Natural killer cell (primary cell): ENCODE measurements around the gene DIP2A. TPM values are rescaled to one million over a fixed set of nuclear protein-coding genes. Genes with fewer than 3 reads are reported as not detected.

Experiments used
- ATAC-seq, 3 donors: fragments of 150-1000 bp in 2 of 3; fragments of 200-7000 bp in 1 of 3; cut with Tn5 transposase; 1 replicate in 1 of 3; 2 replicates in 2 of 3; pipeline ENCODE4 v1.10.0; 2021; ENCODE audit warnings: mild to moderate bottlenecking in 2 of 3, moderate library complexity in 2 of 3
- DNase-seq, 2 donors: peaks; one replicate each; pipeline versions ENCODE4 v3.0.0 to v3.0.0-alpha.2; 2013 to 2021; ENCODE audit warnings: mixed read lengths in 1 of 2
- H3K27ac ChIP-seq: one replicate; pipeline ENCODE4 v1.5.1; 2013; ENCODE audit warnings: mild to moderate bottlenecking, low read length
- H3K27me3 ChIP-seq: one replicate; pipeline ENCODE4 v1.6.1; 2013; ENCODE audit warnings: low read length; ENCODE audit not compliant: control insufficient read depth, insufficient read depth
- H3K36me3 ChIP-seq: one replicate; pipeline ENCODE4 v1.6.1; 2013; ENCODE audit warnings: low read length; ENCODE audit not compliant: control insufficient read depth, insufficient read depth
- H3K4me1 ChIP-seq: one replicate; pipeline ENCODE4 v1.6.1; 2013; ENCODE audit warnings: low read length; ENCODE audit not compliant: control insufficient read depth, insufficient read depth
- H3K4me3 ChIP-seq: one replicate; pipeline ENCODE4 v1.5.1; 2013; ENCODE audit warnings: low read length
- H3K9me3 ChIP-seq: one replicate; pipeline ENCODE4 v1.6.1; 2013; ENCODE audit warnings: low read length; ENCODE audit not compliant: control insufficient read depth, insufficient read depth
- H3K27ac Mint-ChIP-seq, 2 donors: one replicate each; pipeline ENCODE4 v1.8.0; 2022; ENCODE audit warnings: mild to moderate bottlenecking in 2 of 2, mixed read lengths in 2 of 2, moderate library complexity in 1 of 2
- H3K27me3 Mint-ChIP-seq, 2 donors: one replicate each; pipeline ENCODE4 v1.8.0; 2022; ENCODE audit warnings: low read depth in 2 of 2, mixed read lengths in 2 of 2
- H3K36me3 Mint-ChIP-seq: one replicate; pipeline ENCODE4 v1.8.0; 2022; ENCODE audit warnings: mixed read lengths
- H3K4me1 Mint-ChIP-seq, 2 donors: one replicate each; pipeline ENCODE4 v1.8.0; 2022; ENCODE audit warnings: mixed read lengths in 2 of 2
- H3K4me3 Mint-ChIP-seq: one replicate; pipeline ENCODE4 v1.8.0; 2022; ENCODE audit warnings: mild to moderate bottlenecking, moderate library complexity, mixed read lengths
- H3K9me3 Mint-ChIP-seq, 2 donors: one replicate each; pipeline ENCODE4 v1.8.0; 2022; ENCODE audit warnings: mixed read lengths in 2 of 2
- CTCF ChIP-seq: fragments of 200-600 bp; IDR thresholded peaks from one replicate; pipeline ENCODE4 v1.8.0; 2022; ENCODE audit warnings: antibody characterized with exemption
- WGBS: methylation state at CpG from one replicate; pipeline ENCODE4 v1.1.7; 2013; ENCODE audit warnings: missing lambda C conversion rate; ENCODE audit not compliant: insufficient coverage; 5-methylcytosine and 5-hydroxymethylcytosine counted together
- intact Hi-C: fragments of 100-400 bp; cut with micrococcal nuclease; formaldehyde crosslinking; loops from one replicate; pipeline ENCODE4 v1.14.2; 2022
- total RNA-seq, 4 donors: library from RNA; stranded (reverse); fragments of 120-200 nt in 1 of 4; gene quantifications; one replicate each; pipeline versions ENCODE4 v1.2.3 to v1.2.4, GENCODE V29; 2013 to 2022

The DIP2A gene
- total RNA-seq, 3 donors from 2014 or later (not counting 1 experiment from before 2014, with no cell fraction given) = 166 to 308 (median 170) TPM

GRCh38 chr21:46616656-46617055 is 158.0 kb downstream of the DIP2A start:
- no peaks in the 10 kb centered on the region for H3K27me3 Mint-ChIP-seq
- no peak for DNase-seq
- Histone ChIP-seq H3K27ac (no peak overlapping the region), H3K9me3 (no peaks in the 10 kb centered on the region), H3K4me1 (peaks cover 18% of the 10 kb centered on the region), H3K4me3 (no peak overlapping the region), H3K36me3 (no peaks in the 10 kb centered on the region), H3K27me3 (no peaks in the 10 kb centered on the region)
- TF ChIP-seq CTCF = no peak
- H3K4me3 Mint-ChIP-seq = no peak overlapping the region
- 100% methylated on average over 1 of the region's 1 CpG for WGBS
- intact Hi-C loops = no loop called here
- no peaks in the 10 kb centered on the region for H3K9me3 Mint-ChIP-seq
- ATAC-seq = no peak
- peak overlapping the region in 1 of 2 donors; percentile 6 for H3K27ac Mint-ChIP-seq
- H3K36me3 Mint-ChIP-seq = no peaks in the 10 kb centered on the region
- peaks cover 14 to 65% of the 10 kb centered on the region in 2 donors for H3K4me1 Mint-ChIP-seq

- peak overlapping the region in 1 of 2 donors; percentile 6 for H3K27ac Mint-ChIP-seq
- DNase-seq (no peak), ATAC-seq (peak in 2 of 3 donors; percentile 33 to 55)
- H3K4me1 Mint-ChIP-seq = peaks cover 22 to 73% of the 10 kb centered on the region in 2 donors
- H3K27me3 Mint-ChIP-seq = no peaks in the 10 kb centered on the region
- Histone ChIP-seq H3K4me3 (no peak overlapping the region), H3K4me1 (peaks cover 25% of the 10 kb centered on the region), H3K9me3 (no peaks in the 10 kb centered on the region), H3K36me3 (no peaks in the 10 kb centered on the region), H3K27me3 (no peaks in the 10 kb centered on the region), H3K27ac (no peak overlapping the region)
- WGBS = 80% methylated on average over 3 of the region's 6 CpGs
- intact Hi-C loops = no loop called here
- no peaks in the 10 kb centered on the region for H3K9me3 Mint-ChIP-seq
- H3K4me3 Mint-ChIP-seq = no peak overlapping the region
- no peaks in the 10 kb centered on the region for H3K36me3 Mint-ChIP-seq
- TF ChIP-seq CTCF = no peak
Measured at GRCh38 chr21:46617267-46618051, 158.8 kb downstream of the DIP2A start.

GRCh38 chr21:46618738-46619379 is 160.2 kb downstream of the DIP2A start:
- H3K27ac Mint-ChIP-seq = peak overlapping the region in 1 of 2 donors; percentile 89
- no peak overlapping the region for H3K4me3 Mint-ChIP-seq
- 100% methylated on average over 2 of the region's 5 CpGs for WGBS
- H3K27me3 Mint-ChIP-seq = no peaks in the 10 kb centered on the region
- H3K36me3 ChIP-seq = no peaks in the 10 kb centered on the region
- TF ChIP-seq CTCF = no peak
- H3K4me3 ChIP-seq = no peak overlapping the region
- H3K27me3 ChIP-seq = no peaks in the 10 kb centered on the region
- DNase-seq (no peak), ATAC-seq (no peak)
- no peaks in the 10 kb centered on the region for H3K36me3 Mint-ChIP-seq
- no peaks in the 10 kb centered on the region for H3K9me3 Mint-ChIP-seq
- intact Hi-C loops = no loop called here
- H3K9me3 ChIP-seq = no peaks in the 10 kb centered on the region
- H3K4me1 ChIP-seq = peaks cover 37% of the 10 kb centered on the region
- H3K4me1 Mint-ChIP-seq = peaks cover 29 to 80% of the 10 kb centered on the region in 2 donors
- no peak overlapping the region for H3K27ac ChIP-seq

Other genes starting within 250 kb of the DIP2A start
- 10 to 100 TPM; 59.9 to 82.2 (median 62.7) TPM for gene LSS, start 230.1 kb upstream of the DIP2A start, total RNA-seq
- 100 to 1,000 TPM; 143 to 172 (median 159) TPM for gene MCM3AP, start 173.3 kb upstream of the DIP2A start, total RNA-seq
- 10 to 100 TPM; 10.8 to 13.7 (median 12.7) TPM for gene YBEY, start 172.5 kb upstream of the DIP2A start, total RNA-seq
- 1 to 10 TPM; 4.0 to 8.9 (median 5.2) TPM for gene C21orf58, start 135.0 kb upstream of the DIP2A start, total RNA-seq
- 10 to 100 TPM; 83.6 to 94.9 (median 84.0) TPM for gene PCNT, start 134.7 kb upstream of the DIP2A start, total RNA-seq
- 10 to 100 TPM in 1 of 3 donors, 1 to 10 TPM in 1, not detected in 1; 4.0 to 58.9 TPM for gene S100B, start 146.2 kb downstream of the DIP2A start, total RNA-seq
- gene PRMT2, start 176.8 kb downstream of the DIP2A start, total RNA-seq = 100 to 1,000 TPM; 122 to 199 (median 170) TPM